Retinal pigment epithelial cell (primary cell): ENCODE data around the gene MAP3K4.
"Not testable (repeated sequence)": the region's sequence is repeated elsewhere in the genome, so short reads cannot be mapped to it uniquely, and the experiment has no call there.

ENCODE experiments used
- DNase-seq: peaks from one replicate; pipeline ENCODE4 v3.0.0-alpha.2; 2010; ENCODE audit warnings: low read depth
- H3K4me3 ChIP-seq: 2 replicates; pipeline ENCODE4 v1.5.1; 2011; ENCODE audit warnings: mild to moderate bottlenecking, low read length, control low read depth, moderate library complexity
- TF ChIP-seq, protein P1 (sequence below): conservative IDR thresholded peaks from 2 replicates; pipeline ENCODE4 v1.5.1; 2011; ENCODE audit warnings: low read depth, low read length, control low read depth, inconsistent platforms

Gene MAP3K4

DNA sequence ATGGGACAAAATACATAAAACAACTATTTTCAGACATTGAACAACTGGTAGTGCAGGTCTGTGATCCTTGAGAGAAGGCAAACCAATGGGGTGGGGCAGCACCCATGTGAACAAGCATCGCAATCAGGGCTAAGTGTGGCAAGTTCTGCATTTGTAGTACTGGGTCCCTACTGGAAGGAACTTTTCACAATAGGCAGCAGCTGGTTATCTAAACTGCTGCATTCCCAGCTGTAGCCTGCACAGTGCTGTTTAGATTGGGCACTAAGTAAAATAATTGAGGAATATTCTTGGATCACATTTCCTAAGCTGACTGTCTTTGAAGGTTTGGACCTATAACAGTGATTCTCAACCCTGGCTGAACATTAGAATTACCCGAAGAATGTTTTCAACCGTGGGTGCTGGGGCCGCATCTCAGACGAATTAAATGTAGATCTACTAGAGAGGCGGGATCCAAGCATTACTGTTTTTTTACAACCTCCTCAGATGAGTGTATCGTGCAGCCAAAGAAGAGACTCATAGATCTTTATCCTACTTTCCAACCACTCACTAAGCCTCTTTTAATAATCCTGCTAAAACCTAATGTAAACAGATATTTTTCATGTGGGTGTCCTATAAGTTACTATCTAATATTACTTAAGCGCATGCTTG is 12.4 kb upstream of the MAP3K4 start:
- TF ChIP-seq, protein P1, sequence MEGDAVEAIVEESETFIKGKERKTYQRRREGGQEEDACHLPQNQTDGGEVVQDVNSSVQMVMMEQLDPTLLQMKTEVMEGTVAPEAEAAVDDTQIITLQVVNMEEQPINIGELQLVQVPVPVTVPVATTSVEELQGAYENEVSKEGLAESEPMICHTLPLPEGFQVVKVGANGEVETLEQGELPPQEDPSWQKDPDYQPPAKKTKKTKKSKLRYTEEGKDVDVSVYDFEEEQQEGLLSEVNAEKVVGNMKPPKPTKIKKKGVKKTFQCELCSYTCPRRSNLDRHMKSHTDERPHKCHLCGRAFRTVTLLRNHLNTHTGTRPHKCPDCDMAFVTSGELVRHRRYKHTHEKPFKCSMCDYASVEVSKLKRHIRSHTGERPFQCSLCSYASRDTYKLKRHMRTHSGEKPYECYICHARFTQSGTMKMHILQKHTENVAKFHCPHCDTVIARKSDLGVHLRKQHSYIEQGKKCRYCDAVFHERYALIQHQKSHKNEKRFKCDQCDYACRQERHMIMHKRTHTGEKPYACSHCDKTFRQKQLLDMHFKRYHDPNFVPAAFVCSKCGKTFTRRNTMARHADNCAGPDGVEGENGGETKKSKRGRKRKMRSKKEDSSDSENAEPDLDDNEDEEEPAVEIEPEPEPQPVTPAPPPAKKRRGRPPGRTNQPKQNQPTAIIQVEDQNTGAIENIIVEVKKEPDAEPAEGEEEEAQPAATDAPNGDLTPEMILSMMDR: no peak
- DNase-seq: no peak
- no peak overlapping the region for H3K4me3 ChIP-seq

DNA sequence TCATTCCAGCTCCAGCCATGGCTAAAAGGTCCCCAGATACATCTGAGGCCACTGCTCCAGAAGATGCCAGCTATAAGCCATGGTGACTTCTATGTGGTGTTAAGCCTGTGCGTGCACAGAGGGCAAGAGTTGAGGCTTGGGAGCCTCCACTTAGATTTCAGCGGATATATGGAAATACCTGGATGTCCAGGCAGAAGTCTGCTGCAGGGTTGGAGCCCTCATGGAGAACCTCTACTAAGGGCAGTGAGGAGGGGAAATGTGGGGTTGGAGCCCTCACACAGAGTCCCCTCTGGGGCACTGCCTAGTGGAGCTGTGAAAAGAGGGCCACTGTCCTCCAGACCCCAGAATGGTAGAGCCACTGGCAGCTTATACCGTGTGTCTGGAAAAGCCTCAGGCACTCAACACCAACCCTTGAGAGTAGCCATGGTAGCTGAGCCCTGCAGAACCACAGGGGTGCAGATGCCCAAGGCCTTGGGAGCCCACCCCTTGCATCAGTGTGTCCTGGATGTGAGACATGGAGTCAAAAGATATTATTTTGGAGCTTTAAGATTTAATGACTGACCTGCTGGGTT is 8.1 kb upstream of the MAP3K4 start:
- not testable (repeated sequence) for H3K4me3 ChIP-seq, DNase-seq

DNA sequence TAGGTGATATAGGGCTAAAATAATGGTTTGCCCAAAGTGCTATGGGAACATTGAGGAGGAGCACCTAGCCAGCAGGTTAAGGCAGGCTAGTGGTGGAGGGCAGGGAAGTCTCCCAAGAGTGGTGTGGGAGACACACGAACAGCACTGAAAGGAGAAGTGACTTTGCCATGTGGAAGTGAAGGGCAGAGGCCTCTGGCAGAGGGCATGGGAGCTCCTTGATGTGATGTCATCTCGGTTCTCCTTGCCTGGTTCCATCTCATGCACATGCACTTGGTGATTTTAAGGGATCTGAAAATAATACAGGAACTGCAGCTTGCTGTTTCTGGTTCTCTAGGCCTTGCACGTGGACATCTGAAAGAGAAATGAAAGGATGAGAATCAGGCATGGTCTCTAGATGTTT is 4.7 kb upstream of the MAP3K4 start:
- no peak for DNase-seq
- TF ChIP-seq, protein P1: no peak
- H3K4me3 ChIP-seq: no peak overlapping the region

DNA sequence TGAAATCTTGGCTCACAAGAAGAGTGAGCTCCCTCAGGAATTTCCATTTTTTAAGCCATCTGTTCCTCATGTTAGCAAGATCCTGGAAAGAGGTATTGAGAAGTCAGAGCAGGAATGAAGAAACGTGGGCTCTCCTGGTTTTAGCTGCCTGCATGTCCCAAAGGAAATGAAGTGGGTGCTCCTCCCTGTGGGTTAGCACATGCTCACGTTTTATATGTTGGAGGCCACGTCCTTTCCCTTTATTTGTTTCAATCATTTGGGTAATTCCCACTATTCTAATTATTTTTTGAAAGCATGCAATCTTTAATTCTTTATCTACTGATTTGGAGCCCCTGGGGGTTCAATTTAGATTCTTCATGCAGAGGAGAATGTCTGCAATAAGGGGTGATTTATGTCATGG is 4.3 kb upstream of the MAP3K4 start:
- no peak overlapping the region for H3K4me3 ChIP-seq
- TF ChIP-seq, protein P1: no peak
- DNase-seq: no peak

DNA sequence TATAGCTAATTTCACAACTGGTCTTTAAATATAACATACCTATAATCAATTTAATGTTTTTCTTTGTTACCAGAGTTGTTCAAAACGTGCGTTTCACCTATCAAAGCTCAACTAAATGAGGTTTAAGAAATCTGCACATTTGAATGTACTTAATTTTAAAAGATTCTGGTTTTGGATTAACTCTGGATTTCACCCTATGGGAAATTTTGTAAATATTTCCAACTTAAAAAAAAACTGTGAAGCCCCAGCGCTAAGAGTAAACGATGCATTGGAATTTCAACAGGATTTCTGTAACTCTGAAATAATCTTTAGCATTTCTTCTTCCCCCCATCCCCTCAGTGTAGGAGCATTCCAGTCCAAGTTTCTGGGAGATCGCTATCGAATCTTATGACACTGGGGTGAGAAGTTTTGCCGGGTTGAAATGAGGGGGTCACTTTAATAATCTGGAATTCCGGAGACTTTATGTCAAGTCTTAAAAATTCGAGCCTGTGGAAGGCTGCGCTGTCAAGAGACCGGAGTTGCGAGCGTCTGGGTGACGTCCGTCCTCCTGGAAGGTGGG is 643 bp upstream of the MAP3K4 start:
- TF ChIP-seq, protein P1: no peak
- no peak for DNase-seq
- peak overlapping the region; percentile 87 for H3K4me3 ChIP-seq

DNA sequence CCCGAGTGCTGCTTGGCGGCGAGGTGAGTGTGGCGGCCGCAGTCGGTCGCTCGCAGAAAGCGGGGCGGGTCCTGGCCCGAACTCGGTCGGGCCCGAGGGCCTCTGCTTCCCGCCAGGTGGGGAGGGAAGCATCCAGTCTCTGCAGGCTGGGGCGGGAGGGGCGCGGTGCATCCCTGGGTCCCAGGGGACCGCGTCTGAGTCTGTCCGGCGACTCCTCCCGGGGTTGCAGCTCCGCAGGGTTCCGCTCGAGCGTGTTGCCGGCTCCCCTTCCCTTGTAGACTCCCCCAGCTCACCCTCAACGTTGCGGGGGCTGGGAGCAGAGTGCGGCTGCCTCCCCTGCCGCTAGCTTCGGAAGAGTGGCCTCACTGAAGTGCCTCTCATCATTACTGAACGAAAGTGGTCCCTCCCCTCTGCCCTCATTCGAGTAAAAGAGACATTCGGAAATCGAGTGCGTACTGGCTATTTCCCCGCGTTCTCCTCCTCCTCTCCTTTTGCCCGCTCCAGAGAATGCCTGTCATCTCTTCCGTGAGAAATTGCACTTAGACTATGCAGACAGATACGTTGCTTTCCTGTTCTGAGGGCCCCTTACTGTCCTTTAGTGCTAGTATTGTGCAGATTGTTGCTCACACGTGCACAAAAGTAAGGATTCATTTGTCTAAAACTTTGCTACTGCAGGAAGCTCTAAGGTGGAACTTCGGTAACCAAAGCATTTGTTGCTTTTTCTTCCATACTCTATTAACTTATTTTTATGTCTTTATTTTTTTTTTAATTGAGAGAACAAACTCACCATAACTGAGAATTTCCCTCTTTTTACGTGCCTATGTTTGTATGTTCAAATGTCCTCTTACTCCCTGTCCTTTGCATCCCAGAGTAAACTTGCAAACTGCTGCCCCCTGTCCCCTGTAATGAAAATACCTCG is 751 bp downstream of the MAP3K4 start:
- no peak for DNase-seq
- TF ChIP-seq, protein P1: peak; percentile 78
- H3K4me3 ChIP-seq: peak overlapping the region; percentile 87

DNA sequence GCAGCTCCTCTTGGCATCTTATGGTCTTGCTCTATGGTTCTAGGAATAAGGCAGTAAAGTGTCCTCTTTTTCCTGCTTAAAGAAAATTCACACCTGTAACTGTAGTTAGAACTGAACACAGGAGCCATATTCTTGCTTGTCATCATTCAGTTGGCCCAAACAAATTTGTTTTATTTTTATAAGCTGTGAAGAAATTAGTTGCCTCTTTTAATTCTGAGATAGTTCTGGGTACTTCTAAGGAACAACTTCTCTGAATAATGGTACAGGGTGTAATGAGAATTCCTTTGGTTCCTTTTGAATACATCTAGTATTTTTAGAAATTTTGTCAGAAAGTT is 1.4 kb downstream of the MAP3K4 start:
- TF ChIP-seq, protein P1: no peak
- DNase-seq: no peak
- H3K4me3 ChIP-seq: peak overlapping the region; percentile 87
